ENCODE data around the gene SSPN. TPM values are rescaled to one million over a fixed set of nuclear protein-coding genes. Genes with fewer than 3 reads are reported as not detected.

The SSPN gene
- total RNA-seq, 2 donors from 2014 or later, result 3.3 to 6.7 TPM

DNA sequence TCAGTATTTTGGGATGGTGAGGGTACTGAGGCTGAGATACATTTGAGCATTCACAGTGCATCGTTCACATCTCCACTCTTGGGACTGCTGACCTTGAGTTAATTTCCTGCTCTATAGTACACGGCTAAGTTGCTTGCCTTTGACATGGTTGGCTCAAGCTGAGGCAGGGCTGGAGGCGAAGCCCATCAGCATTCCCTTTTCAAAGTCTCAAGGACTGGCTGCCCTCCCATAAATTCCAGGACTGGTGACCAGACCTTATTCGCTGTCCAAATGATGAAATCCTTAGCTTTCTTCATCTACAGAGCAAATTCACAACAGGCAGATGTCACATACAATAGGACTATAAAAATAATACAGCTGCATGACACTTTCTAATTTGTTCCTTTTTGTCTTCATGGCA lies 85.9 kb downstream of the SSPN start:
- Histone ChIP-seq H3K27me3 (no peaks in the 10 kb centered on the region), H3K4me1 (peaks cover 14% of the 10 kb centered on the region), H3K27ac (no peak overlapping the region), H3K9me3 (no peaks in the 10 kb centered on the region), H3K36me3 (replicated peaks in 1 of 2; ENCODE audit: insufficient read depth in 1 of 2, low read depth in 2 of 2) (no peaks in the 10 kb centered on the region), H3K4me3 (no peak overlapping the region)
- intact Hi-C loops (cut with DNase I), result no loop called here
- WGBS, 2 donors, result 59 to 82% methylated on average over 4 of the region's 4 CpGs
- DNase-seq (peak in 3 of 4 donors; percentile 18 to 28 (median 24)), ATAC-seq (peak; percentile 27)
- TF ChIP-seq, protein P1, sequence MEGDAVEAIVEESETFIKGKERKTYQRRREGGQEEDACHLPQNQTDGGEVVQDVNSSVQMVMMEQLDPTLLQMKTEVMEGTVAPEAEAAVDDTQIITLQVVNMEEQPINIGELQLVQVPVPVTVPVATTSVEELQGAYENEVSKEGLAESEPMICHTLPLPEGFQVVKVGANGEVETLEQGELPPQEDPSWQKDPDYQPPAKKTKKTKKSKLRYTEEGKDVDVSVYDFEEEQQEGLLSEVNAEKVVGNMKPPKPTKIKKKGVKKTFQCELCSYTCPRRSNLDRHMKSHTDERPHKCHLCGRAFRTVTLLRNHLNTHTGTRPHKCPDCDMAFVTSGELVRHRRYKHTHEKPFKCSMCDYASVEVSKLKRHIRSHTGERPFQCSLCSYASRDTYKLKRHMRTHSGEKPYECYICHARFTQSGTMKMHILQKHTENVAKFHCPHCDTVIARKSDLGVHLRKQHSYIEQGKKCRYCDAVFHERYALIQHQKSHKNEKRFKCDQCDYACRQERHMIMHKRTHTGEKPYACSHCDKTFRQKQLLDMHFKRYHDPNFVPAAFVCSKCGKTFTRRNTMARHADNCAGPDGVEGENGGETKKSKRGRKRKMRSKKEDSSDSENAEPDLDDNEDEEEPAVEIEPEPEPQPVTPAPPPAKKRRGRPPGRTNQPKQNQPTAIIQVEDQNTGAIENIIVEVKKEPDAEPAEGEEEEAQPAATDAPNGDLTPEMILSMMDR (IDR thresholded peaks at IDR 0.05), result no peak
- TF ChIP-seq POLR2A (IDR thresholded peaks at IDR 0.05), result no peak

DNA sequence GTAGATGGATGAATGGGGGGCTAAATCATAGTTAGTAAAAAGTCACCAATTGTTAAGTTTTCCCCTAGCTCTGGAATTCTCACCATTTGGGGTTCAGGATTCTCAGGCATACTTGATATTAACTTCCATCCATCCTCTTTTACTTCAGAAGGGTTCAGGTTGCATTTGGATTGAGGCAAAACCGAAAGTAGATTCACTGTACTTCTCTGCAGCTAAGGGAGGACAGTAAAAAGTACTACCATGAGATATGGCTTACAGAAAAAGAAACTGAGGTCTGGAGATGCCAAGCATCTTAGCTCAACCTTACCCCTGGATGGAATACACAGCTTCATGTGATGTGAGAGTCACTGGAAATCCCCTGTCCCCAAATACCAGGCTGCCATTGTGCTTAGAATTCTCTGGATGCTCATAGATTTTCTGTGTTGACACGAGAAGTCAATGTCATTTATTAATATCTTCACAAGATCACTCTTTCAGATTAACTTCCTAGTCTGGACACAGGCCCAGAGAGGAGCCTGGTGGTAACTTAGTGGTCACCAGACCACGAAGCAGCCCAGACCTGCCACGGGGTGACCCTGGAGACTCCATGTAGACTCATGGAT lies 87.1 kb downstream of the SSPN start:
- intact Hi-C loops (cut with DNase I), result no loop called here
- Histone ChIP-seq H3K27ac (no peak overlapping the region), H3K9me3 (no peaks in the 10 kb centered on the region), H3K4me3 (no peak overlapping the region), H3K27me3 (no peaks in the 10 kb centered on the region), H3K4me1 (peaks cover 20% of the 10 kb centered on the region), H3K36me3 (replicated peaks in 1 of 2; ENCODE audit: insufficient read depth in 1 of 2, low read depth in 2 of 2) (no peaks in the 10 kb centered on the region)
- 68 to 75% methylated on average over 4 of the region's 4 CpGs for WGBS, 2 donors
- TF ChIP-seq POLR2A (IDR thresholded peaks at IDR 0.05), result no peak
- TF ChIP-seq, protein P1 (IDR thresholded peaks at IDR 0.05), result no peak
- DNase-seq (no peak), ATAC-seq (no peak)

DNA sequence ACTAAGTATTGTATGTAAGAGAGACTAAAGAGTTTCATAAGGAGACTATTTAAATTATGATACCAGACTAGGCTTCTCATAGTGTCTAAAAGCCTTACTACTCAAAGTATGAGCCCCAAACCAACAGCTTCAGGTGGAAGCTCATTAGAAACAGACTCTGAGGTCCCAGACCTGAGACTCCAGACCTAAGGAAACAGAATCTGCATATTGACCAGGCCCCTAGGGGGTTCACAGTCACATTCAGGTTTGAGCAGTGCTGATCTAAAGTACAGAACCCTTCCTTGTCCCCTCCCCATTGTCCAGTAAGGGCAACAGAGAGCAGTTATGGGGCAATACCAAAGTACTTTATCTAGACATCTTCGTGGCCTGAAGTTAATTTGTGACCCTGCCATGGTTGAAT lies 87.7 kb downstream of the SSPN start:
- ATAC-seq (no peak), DNase-seq (no peak)
- no peak for TF ChIP-seq POLR2A (IDR thresholded peaks at IDR 0.05)
- TF ChIP-seq, protein P1 (IDR thresholded peaks at IDR 0.05), result no peak
- no peak overlapping the region for H3K27ac ChIP-seq
- no peaks in the 10 kb centered on the region for H3K36me3 ChIP-seq (replicated peaks in 1 of 2; ENCODE audit: insufficient read depth in 1 of 2, low read depth in 2 of 2)
- 5 to 14% methylated on average over 1 of the region's 1 CpG for WGBS, 2 donors
- intact Hi-C loops (cut with DNase I), result no loop called here
- H3K4me3 ChIP-seq, result no peak overlapping the region
- H3K27me3 ChIP-seq, result no peaks in the 10 kb centered on the region
- H3K9me3 ChIP-seq, result no peaks in the 10 kb centered on the region
- peaks cover 26% of the 10 kb centered on the region for H3K4me1 ChIP-seq

DNA sequence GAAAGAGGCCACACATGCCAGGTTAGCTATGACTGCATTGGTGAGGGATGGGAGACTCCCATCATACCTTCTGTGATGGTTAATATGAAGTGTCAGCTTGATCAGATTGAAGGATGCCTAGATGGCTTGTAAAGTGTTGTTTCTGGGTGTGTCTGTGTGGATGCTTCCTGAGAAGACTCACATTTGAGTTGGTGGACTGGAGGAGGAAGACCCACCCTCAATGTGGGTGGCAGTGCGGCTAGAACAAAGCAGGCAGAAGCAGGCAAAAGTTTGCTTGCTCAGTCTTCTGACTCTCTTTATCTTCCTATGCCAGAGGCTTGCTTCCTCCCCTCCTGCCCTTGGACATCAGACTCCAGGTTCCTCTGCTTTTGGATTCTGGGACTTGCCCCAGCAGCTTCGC lies 88.2 kb downstream of the SSPN start:
- DNase-seq, result no peak
- intact Hi-C loops (cut with DNase I), result no loop called here
- no peaks in the 10 kb centered on the region for H3K27me3 ChIP-seq
- no peak overlapping the region for H3K4me3 ChIP-seq
- 80 to 83% methylated on average over 2 of the region's 2 CpGs for WGBS, 2 donors
- no peaks in the 10 kb centered on the region for H3K9me3 ChIP-seq
- ATAC-seq, result no peak
- no peak overlapping the region for H3K27ac ChIP-seq
- H3K4me1 ChIP-seq, result peaks cover 31% of the 10 kb centered on the region
- no peaks in the 10 kb centered on the region for H3K36me3 ChIP-seq (replicated peaks in 1 of 2; ENCODE audit: insufficient read depth in 1 of 2, low read depth in 2 of 2)
- TF ChIP-seq, protein P1 (IDR thresholded peaks at IDR 0.05), result no peak
- no peak for TF ChIP-seq POLR2A (IDR thresholded peaks at IDR 0.05)

DNA sequence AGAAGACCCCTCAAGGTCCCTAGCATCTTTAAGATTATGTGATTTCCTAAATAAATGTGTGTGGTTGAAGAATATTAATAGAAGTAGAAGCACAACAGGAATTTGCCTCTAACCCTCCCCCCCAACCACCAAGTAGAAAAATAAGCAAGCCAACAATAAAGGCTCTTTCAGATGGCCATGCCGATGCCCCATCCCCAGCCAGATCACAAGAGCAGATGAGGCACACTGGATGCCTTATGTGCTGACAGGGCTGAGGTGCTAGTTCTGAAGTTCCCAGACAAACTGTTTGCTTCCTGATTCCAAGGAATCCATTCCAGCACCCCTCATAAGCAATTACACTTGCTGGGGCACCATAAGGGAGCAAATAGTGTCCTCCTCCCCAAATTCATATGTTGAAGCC lies 90.0 kb downstream of the SSPN start:
- DNase-seq (no peak), ATAC-seq (no peak)
- H3K36me3 ChIP-seq (replicated peaks in 1 of 2; ENCODE audit: insufficient read depth in 1 of 2, low read depth in 2 of 2), result no peaks in the 10 kb centered on the region
- no peak overlapping the region for H3K27ac ChIP-seq
- no peaks in the 10 kb centered on the region for H3K9me3 ChIP-seq
- H3K27me3 ChIP-seq, result no peaks in the 10 kb centered on the region
- TF ChIP-seq, protein P1 (IDR thresholded peaks at IDR 0.05), result no peak
- no peak for TF ChIP-seq POLR2A (IDR thresholded peaks at IDR 0.05)
- H3K4me3 ChIP-seq, result no peak overlapping the region
- WGBS, 2 donors, result 92 to 100% methylated on average over 1 of the region's 1 CpG
- H3K4me1 ChIP-seq, result peaks cover 25% of the 10 kb centered on the region
- intact Hi-C loops (cut with DNase I), result no loop called here
